GM18951 (cell line): Measurements from ENCODE around the gene TGFBR3.

Experiments used
- POLR2A ChIP-seq: IDR thresholded peaks from 4 replicates; pipeline ENCODE4 v1.6.1; 2011; ENCODE audit warnings: mild to moderate bottlenecking; ENCODE audit not compliant: insufficient read length, insufficient read depth; ENCODE audit errors: extremely low read depth
- in situ Hi-C: fragments of 300-500 bp; cut with MboI; formaldehyde crosslinking; loops from one replicate; pipeline ENCODE4 v1.12.0; 2022; ENCODE audit warnings: low sequenced_read_pairs, mixed read lengths, inconsistent platforms; ENCODE audit not compliant: unreplicated experiment

Gene TGFBR3

GRCh38 chr1:91806181-91806768 lies 79.7 kb downstream of the TGFBR3 start:
- in situ Hi-C loops: no loop called here

GRCh38 chr1:91805311-91805801 lies 80.6 kb downstream of the TGFBR3 start:
- in situ Hi-C loops: no loop called here
- TF ChIP-seq POLR2A: no peak

More at GRCh38 chr1:91806181-91806768, 79.7 kb downstream of the TGFBR3 start:
- no peak for TF ChIP-seq POLR2A

GRCh38 chr1:91804546-91805023 lies 81.4 kb downstream of the TGFBR3 start:
- TF ChIP-seq POLR2A: no peak
- in situ Hi-C loops: no loop called here

- no peak for TF ChIP-seq POLR2A
- in situ Hi-C loops: no loop called here
Measured at GRCh38 chr1:91803847-91804545, 82.0 kb downstream of the TGFBR3 start.

GRCh38 chr1:91803123-91803522 lies 82.8 kb downstream of the TGFBR3 start:
- in situ Hi-C loops: no loop called here
- TF ChIP-seq POLR2A: no peak

GRCh38 chr1:91801496-91802115 lies 84.3 kb downstream of the TGFBR3 start:
- in situ Hi-C loops: no loop called here
- TF ChIP-seq POLR2A: no peak

GRCh38 chr1:91799863-91800262 lies 86.1 kb downstream of the TGFBR3 start:
- in situ Hi-C loops: no loop called here
- TF ChIP-seq POLR2A: no peak

GRCh38 chr1:91799159-91799558 lies 86.8 kb downstream of the TGFBR3 start:
- in situ Hi-C loops: no loop called here
- TF ChIP-seq POLR2A: no peak

- in situ Hi-C loops: no loop called here
- TF ChIP-seq POLR2A: no peak
Measured at GRCh38 chr1:91798740-91799139, 87.2 kb downstream of the TGFBR3 start.

- TF ChIP-seq POLR2A: no peak
- in situ Hi-C loops: no loop called here
Measured at GRCh38 chr1:91798241-91798648, 87.7 kb downstream of the TGFBR3 start.

GRCh38 chr1:91797164-91797563 lies 88.8 kb downstream of the TGFBR3 start:
- in situ Hi-C loops: no loop called here
- no peak for TF ChIP-seq POLR2A

- in situ Hi-C loops: no loop called here
- TF ChIP-seq POLR2A: no peak
Measured at GRCh38 chr1:91796390-91796654, 89.6 kb downstream of the TGFBR3 start.

GRCh38 chr1:91795591-91796389 lies 90.2 kb downstream of the TGFBR3 start:
- TF ChIP-seq POLR2A: no peak
- in situ Hi-C loops: no loop called here

- in situ Hi-C loops: no loop called here
- no peak for TF ChIP-seq POLR2A
Measured at GRCh38 chr1:91793877-91794276, 92.1 kb downstream of the TGFBR3 start.

GRCh38 chr1:91793189-91793588 lies 92.8 kb downstream of the TGFBR3 start:
- in situ Hi-C loops: no loop called here
- TF ChIP-seq POLR2A: no peak
